GM12878 (cell line): ENCODE results near the gene STPG4. TPM values are rescaled to one million over a fixed set of nuclear protein-coding genes. Genes with fewer than 3 reads are reported as not detected.

Experiments
- ATAC-seq: fragments of 200-7000 bp; cut with Tn5 transposase; 3 replicates; pipeline ENCODE4 v1.9.1; 2020; ENCODE audit warnings: mild to moderate bottlenecking, moderate library complexity
- BruUV-seq: library from RNA; stranded (reverse); fragments of 400-500 nt; replicated peaks from 2 replicates; lab custom pipeline; 2021; lab: Mats Ljungman, UMichigan
- CTCF ChIA-PET: fragments of 300-600 bp; sonication (Branson Sonifier 250); formaldehyde crosslinking; extraction: SDS; loops from one replicate; lab custom pipeline; 2021; ENCODE audit warnings: inconsistent platforms; lab: Yijun Ruan, JAX
- POLR2A ChIA-PET: fragments of 350-600 bp; formaldehyde crosslinking; extraction: SDS; loops from one replicate; lab custom pipeline; 2021; ENCODE audit warnings: inconsistent platforms; lab: Charles Lee
- RAD21 ChIA-PET: fragments of 300-600 bp; sonication (Branson Sonifier 250); formaldehyde crosslinking; loops from one replicate; lab custom pipeline; 2023; ENCODE audit warnings: antibody characterized with exemption; ENCODE audit not compliant: unreplicated experiment; lab: Charles Lee
- SMC1A ChIA-PET: fragments of 300-600 bp; sonication (Branson Sonifier 250); formaldehyde crosslinking; loops from one replicate; lab custom pipeline; 2023; ENCODE audit not compliant: unreplicated experiment, uncharacterized antibody; lab: Charles Lee
- DNase-seq: peaks from one replicate; pipeline ENCODE4 v3.0.0-alpha.2; 2011; ENCODE audit warnings: low read depth, low spot score
- FAIRE-seq: peaks from 3 replicates; lab custom pipeline; 2011; peaks lifted over from hg19 to GRCh38; lab: Jason Lieb, UNC
- H2AFZ ChIP-seq: 2 replicates; pipeline ENCODE4 v1.6.0; 2011; ENCODE audit warnings: low read depth, low read length, control low read depth; ENCODE audit not compliant: control insufficient read depth
- H3K27ac ChIP-seq: 2 replicates; pipeline ENCODE4 v1.5.1; 2011; ENCODE audit warnings: control low read depth; ENCODE audit not compliant: control insufficient read depth, insufficient read depth
- H3K27me3 ChIP-seq, 2 experiments: replicated peaks in 1 of 2; 2 replicates each; pipeline versions ENCODE4 v1.6.0 to v1.6.1; 2011; ENCODE audit warnings: low read length in 1 of 2; ENCODE audit not compliant: control insufficient read depth in 2 of 2, insufficient read depth in 2 of 2
- H3K36me3 ChIP-seq, 2 experiments: 2 replicates each; pipeline ENCODE4 v1.5.1; 2011; ENCODE audit warnings: low read length in 1 of 2; ENCODE audit not compliant: control insufficient read depth in 2 of 2, insufficient read depth in 2 of 2
- H3K4me1 ChIP-seq: 2 replicates; pipeline ENCODE4 v1.6.1; 2011; ENCODE audit warnings: mild to moderate bottlenecking, low read length, moderate library complexity, mixed read lengths; ENCODE audit not compliant: control insufficient read depth, insufficient read depth
- H3K4me2 ChIP-seq: 2 replicates; pipeline ENCODE4 v1.6.0; 2011; ENCODE audit warnings: control low read depth; ENCODE audit not compliant: control insufficient read depth, insufficient read depth
- H3K4me3 ChIP-seq: fragments of 200-600 bp; sonication (generic); 2 replicates; pipeline ENCODE4 v1.5.1; 2016
- H3K79me2 ChIP-seq: 2 replicates; pipeline ENCODE4 v1.6.0; 2011; ENCODE audit warnings: low read length; ENCODE audit not compliant: control insufficient read depth, insufficient read depth
- H3K9ac ChIP-seq: 2 replicates; pipeline ENCODE4 v1.8.0; 2011; ENCODE audit warnings: low read length, control low read depth, mixed read lengths; ENCODE audit not compliant: control insufficient read depth, insufficient read depth
- H3K9me3 ChIP-seq: replicated peaks from 3 replicates; pipeline ENCODE4 v1.5.1; 2011; ENCODE audit warnings: mild to moderate bottlenecking, low read length; ENCODE audit not compliant: control insufficient read depth, insufficient read depth
- H4K20me1 ChIP-seq: 2 replicates; pipeline ENCODE4 v1.6.0; 2011; ENCODE audit not compliant: control insufficient read depth, insufficient read depth
- ATF3 ChIP-seq: IDR thresholded peaks from 2 replicates; pipeline ENCODE4 v1.6.1; 2011; ENCODE audit warnings: low read depth, mild to moderate bottlenecking, low read length, moderate library complexity, borderline replicate concordance; ENCODE audit errors: extremely low read depth
- CHD2 ChIP-seq: IDR thresholded peaks from 2 replicates; pipeline ENCODE4 v1.6.1; 2011; ENCODE audit warnings: low read depth, low read length, improper control_type of control experiment, borderline replicate concordance
- EGR1 ChIP-seq, 2 experiments: IDR thresholded peaks; 1 replicate in 1 of 2; 2 replicates in 1 of 2; pipeline ENCODE4 v1.6.1; 2011 to 2012; ENCODE audit warnings: low read depth in 2 of 2, low read length in 2 of 2, borderline replicate concordance in 1 of 2, mild to moderate bottlenecking in 1 of 2, moderate library complexity in 1 of 2
- POLR2A ChIP-seq: IDR thresholded peaks from 2 replicates; pipeline ENCODE4 v1.6.1; 2011; ENCODE audit warnings: low read depth, mild to moderate bottlenecking, low read length
- SRF ChIP-seq, 2 experiments: IDR thresholded peaks; 2 replicates each; pipeline ENCODE4 v1.6.1; 2011; ENCODE audit warnings: low read depth in 2 of 2, low read length in 2 of 2, mild to moderate bottlenecking in 1 of 2, moderate library complexity in 1 of 2
- TCF12 ChIP-seq: IDR thresholded peaks from 2 replicates; pipeline ENCODE4 v1.6.1; 2011; ENCODE audit warnings: low read depth, mild to moderate bottlenecking, low read length
- YY1 ChIP-seq: IDR thresholded peaks from 2 replicates; pipeline ENCODE4 v1.6.1; 2011; ENCODE audit warnings: low read depth, mild to moderate bottlenecking, low read length
- ZNF24 ChIP-seq: fragments of 450-650 bp; IDR thresholded peaks from 2 replicates; pipeline ENCODE4 v1.6.1; 2017; ENCODE audit warnings: antibody characterized with exemption, mild to moderate bottlenecking
- WGBS: methylation state at CpG from one replicate; pipeline ENCODE4 v1.1.6; 2016; ENCODE audit warnings: low lambda C conversion rate; ENCODE audit not compliant: insufficient replicate concordance, insufficient coverage; ENCODE audit errors: missing lambda C conversion rate; 5-methylcytosine and 5-hydroxymethylcytosine counted together
- in situ Hi-C: fragments of 300-500 bp; cut with MboI; formaldehyde crosslinking; loops from 9 replicates; pipeline ENCODE4 v1.14.3; 2018; ENCODE audit warnings: mixed read lengths
- intact Hi-C: fragments of 100-400 bp; cut with micrococcal nuclease; formaldehyde crosslinking; loops from one replicate; pipeline ENCODE4 v1.14.2; 2022; ENCODE audit not compliant: unreplicated experiment
- polyA plus RNA-seq, 11 experiments: library from polyadenylated mRNA; depleted of rRNA in 4 of 11; unstranded in 6 of 11; stranded (reverse) in 5 of 11; fragments of >200 nt; fragmentation: Nextera tagmentation in 4 of 11; fragmentation: Illumina TruSeq in 1 of 11; extraction: Ambion mirVana in 4 of 11; extraction: Trizol in 1 of 11; gene quantifications; 1 replicate in 1 of 11; 2 replicates in 10 of 11; pipeline versions ENCODE4 v1.2.1 to v1.2.3, GENCODE V29; 2011 to 2016; ENCODE audit warnings: inconsistent platforms in 2 of 11, missing spikeins in 2 of 11, low read depth in 1 of 11
- total RNA-seq, 4 experiments: library from RNA; depleted of rRNA in 3 of 4; stranded (reverse); fragments of >200 nt in 3 of 4; fragmentation: Illumina TruSeq in 1 of 4; extraction: Trizol in 1 of 4; gene quantifications; 2 replicates each; pipeline versions ENCODE4 v1.2.1 to v1.2.3, GENCODE V29; 2013 to 2021

STPG4 gene
- total and polyA plus RNA-seq, 10 of the 15 experiments (the other 5 are each of a cell fraction or from before 2014, with no cell fraction given): 0.10 to 0.29 (median 0.19) TPM; not detected in 3

GRCh38 chr2:47039913-47040562 lies 115.1 kb downstream of the STPG4 start:
- no TSS peak for BruUV-seq

GRCh38 chr2:47039489-47039870 lies 115.6 kb downstream of the STPG4 start:
- Histone ChIP-seq H3K27me3 (no peaks in the 10 kb centered on the region), H3K4me3 (no peak overlapping the region), H3K79me2 (no peaks in the 10 kb centered on the region), H3K36me3 (peaks cover 11 to 12% of the 10 kb centered on the region in 2 experiments; a peak in 3 of 4 replicates), H3K4me1 (peaks cover 15% of the 10 kb centered on the region), H3K9me3 (no peaks in the 10 kb centered on the region), H3K27ac (peak overlapping the region; percentile 24; the same call in 1 of the 2 replicates), H3K4me2 (no peak overlapping the region), H2AFZ (no peak overlapping the region), H3K9ac (no peak overlapping the region), H4K20me1 (no peaks in the 10 kb centered on the region)
- ChIA-PET SMC1A (interaction anchor here (1.9 kb wide), 1 partner anchor 32 kb away, joined by 4 read pairs; no protein-coding TSS in a partner anchor), CTCF (interaction anchor here (1.5 kb wide), 1 partner anchor 284 kb away, joined by 5 read pairs; no protein-coding TSS in a partner anchor), POLR2A (no interaction called here), RAD21 (interaction anchor here (0.8 to 1.2 kb wide), 2 partner anchors 18 to 134 kb away, joined by 3 read pairs; no protein-coding TSS in a partner anchor)
- in situ Hi-C loops: no loop called here
- FAIRE-seq (no peak), ATAC-seq (no peak), DNase-seq (no peak)
- BruUV-seq: no TSS peak
- 78% methylated on average over 2 of the region's 2 CpGs for WGBS
- no peak for TF ChIP-seq EGR1 (IDR thresholded peaks at IDR 0.05; ENCODE audit: borderline replicate concordance in 1 of 2, low read depth in 2 of 2, low read length in 2 of 2)
- intact Hi-C loops: no loop called here

More at GRCh38 chr2:47039913-47040562, 115.1 kb downstream of the STPG4 start:
- Histone ChIP-seq H3K27me3 (no peaks in the 10 kb centered on the region), H3K27ac (no peak overlapping the region), H3K4me2 (no peak overlapping the region)
- 93% methylated on average over 17 of the region's 17 CpGs for WGBS
- SMC1A ChIA-PET: interaction anchor here (1.9 kb wide), 1 partner anchor 31 kb away, joined by 4 read pairs; no protein-coding TSS in a partner anchor
- intact Hi-C loops: no loop called here
- TF ChIP-seq POLR2A: no peak
- TF ChIP-seq YY1: no peak
- TF ChIP-seq ATF3: no peak
- no peak for TF ChIP-seq TCF12
- TF ChIP-seq CHD2: no peak
- TF ChIP-seq SRF (IDR thresholded peaks at IDR 0.05; ENCODE audit: low read depth in 2 of 2, low read length in 2 of 2): no peak
- no peak for TF ChIP-seq ZNF24
- TF ChIP-seq, all 136 proteins: peak for 0
- peaks cover 10% of the 10 kb centered on the region for H3K4me1 ChIP-seq
- no peaks in the 10 kb centered on the region for H3K79me2 ChIP-seq
- ChIA-PET POLR2A (interaction anchor here (0.8 kb wide), 1 partner anchor 22 kb away, joined by 3 read pairs; no protein-coding TSS in a partner anchor), RAD21 (interaction anchor here (1.2 kb wide), 1 partner anchor 18 kb away, joined by 3 read pairs; no protein-coding TSS in a partner anchor), CTCF (interaction anchor here (0.9 to 1.5 kb wide), 2 partner anchors 232 to 283 kb away, joined by 4 to 5 read pairs; no protein-coding TSS in a partner anchor)
- peaks cover 11 to 12% of the 10 kb centered on the region in 2 experiments; a peak in 3 of 4 replicates for H3K36me3 ChIP-seq
- no peak overlapping the region for H3K9ac ChIP-seq
- H3K9me3 ChIP-seq: no peaks in the 10 kb centered on the region
- FAIRE-seq: no peak
- DNase-seq: no peak
- in situ Hi-C loops: no loop called here
- H3K4me3 ChIP-seq: no peak overlapping the region
- H4K20me1 ChIP-seq: no peaks in the 10 kb centered on the region
- no peak for ATAC-seq
- no peak overlapping the region for H2AFZ ChIP-seq
